Endothelial cell of umbilical vein (primary cell): Measurements from ENCODE around the gene CCDC197. TPM values are rescaled to one million over a fixed set of nuclear protein-coding genes. Genes with fewer than 3 reads are reported as not detected.

Experiments used
- BruUV-seq: library from RNA; stranded (reverse); fragments of 400-500 nt; replicated peaks from 2 replicates; lab custom pipeline; 2021; lab: Mats Ljungman, UMichigan
- CTCF ChIA-PET: fragments of 300-600, 350-600 bp; sonication (Branson Sonifier 250); formaldehyde crosslinking; loops from one replicate; lab custom pipeline; 2021; ENCODE audit warnings: antibody characterized with exemption, inconsistent platforms; lab: Charles Lee
- POLR2A ChIA-PET: fragments of 300-600, 350-600 bp; sonication (Branson Sonifier 250); formaldehyde crosslinking; loops from one replicate; lab custom pipeline; 2021; ENCODE audit warnings: antibody characterized with exemption, inconsistent platforms; lab: Charles Lee
- DNase-seq: peaks from one replicate; pipeline ENCODE4 v3.0.0-alpha.2; 2011; ENCODE audit warnings: low read depth, low spot score
- FAIRE-seq: peaks from 2 replicates; lab custom pipeline; 2011; peaks lifted over from hg19 to GRCh38; lab: Jason Lieb, UNC
- H2AFZ ChIP-seq: 2 replicates; pipeline ENCODE4 v1.6.0; 2012; ENCODE audit warnings: low read depth, low read length, control low read depth, inconsistent platforms
- H3K27ac ChIP-seq: 2 replicates; pipeline ENCODE4 v1.5.1; 2011; ENCODE audit warnings: low read depth, mild to moderate bottlenecking, control low read depth, low read length, moderate library complexity; ENCODE audit not compliant: insufficient read depth
- H3K27me3 ChIP-seq, 2 experiments: 2 replicates each; pipeline versions ENCODE4 v1.6.0 to v1.6.1; 2011; ENCODE audit warnings: low read length in 2 of 2, mixed read lengths in 1 of 2; ENCODE audit not compliant: control insufficient read depth in 2 of 2, insufficient read depth in 2 of 2
- H3K36me3 ChIP-seq, 2 experiments: 2 replicates in 1 of 2; 3 replicates in 1 of 2; pipeline ENCODE4 v1.5.1; 2011; ENCODE audit warnings: low read length in 2 of 2, mild to moderate bottlenecking in 1 of 2, moderate library complexity in 1 of 2; ENCODE audit not compliant: control insufficient read depth in 2 of 2, insufficient read depth in 2 of 2; ENCODE audit errors: extremely low read depth in 1 of 2
- H3K4me1 ChIP-seq: 3 replicates; pipeline ENCODE4 v1.5.1; 2011; ENCODE audit warnings: mild to moderate bottlenecking, low read length; ENCODE audit not compliant: control insufficient read depth, insufficient read depth; ENCODE audit errors: extremely low read depth
- H3K4me2 ChIP-seq: 2 replicates; pipeline ENCODE4 v1.6.1; 2011; ENCODE audit warnings: low read length, control low read depth, mixed read lengths; ENCODE audit not compliant: insufficient read depth
- H3K4me3 ChIP-seq, 3 experiments: fragments of 200-600 bp in 1 of 3; sonication (generic), shearing (Covaris generic) in 1 of 3; replicated peaks in 1 of 3; 2 replicates each; pipeline ENCODE4 v1.5.1; 2011 to 2016; ENCODE audit warnings: control low read depth in 3 of 3, low read length in 3 of 3, mild to moderate bottlenecking in 2 of 3, inconsistent platforms in 1 of 3, low read depth in 1 of 3, moderate library complexity in 1 of 3; ENCODE audit not compliant: insufficient read depth in 1 of 3
- H3K79me2 ChIP-seq: 2 replicates; pipeline ENCODE4 v1.6.0; 2012; ENCODE audit warnings: low read length, inconsistent platforms; ENCODE audit not compliant: control insufficient read depth, insufficient read depth
- H3K9ac ChIP-seq: replicated peaks from 2 replicates; pipeline ENCODE3; 2011; ENCODE audit warnings: low read length, control low read depth; ENCODE audit not compliant: insufficient read depth; ENCODE audit errors: extremely low read depth
- H3K9me1 ChIP-seq: replicated peaks from 3 replicates; pipeline ENCODE4 v1.6.0; 2011; ENCODE audit warnings: mild to moderate bottlenecking, low read length; ENCODE audit not compliant: control insufficient read depth, insufficient read depth; ENCODE audit errors: extremely low read depth
- H3K9me3 ChIP-seq: replicated peaks from 2 replicates; pipeline ENCODE4 v1.5.1; 2012; ENCODE audit warnings: low read length, inconsistent platforms; ENCODE audit not compliant: control insufficient read depth, insufficient read depth
- H4K20me1 ChIP-seq: replicated peaks from 2 replicates; pipeline ENCODE3; 2011; ENCODE audit warnings: mild to moderate bottlenecking, low read length; ENCODE audit not compliant: control insufficient read depth, insufficient read depth; ENCODE audit errors: extremely low read depth
- EZH2 ChIP-seq: IDR thresholded peaks from 2 replicates; pipeline ENCODE4 v1.6.1; 2012; ENCODE audit warnings: borderline replicate concordance, low read depth, mild to moderate bottlenecking, moderate library complexity, low read length, inconsistent platforms; ENCODE audit not compliant: severe bottlenecking
- FOS ChIP-seq: IDR thresholded peaks from 2 replicates; pipeline ENCODE4 v1.6.1; 2011; ENCODE audit warnings: mild to moderate bottlenecking, low read length, moderate library complexity, borderline replicate concordance; ENCODE audit not compliant: insufficient read depth
- GATA2 ChIP-seq: IDR thresholded peaks from 2 replicates; pipeline ENCODE4 v1.7.0; 2011; ENCODE audit warnings: low read depth, mild to moderate bottlenecking, moderate library complexity, mixed read lengths, low read length; ENCODE audit not compliant: insufficient read length, insufficient read depth
- JUN ChIP-seq: IDR thresholded peaks from 2 replicates; pipeline ENCODE4 v1.6.1; 2011; ENCODE audit warnings: borderline replicate concordance, low read depth; ENCODE audit not compliant: insufficient read length, insufficient read depth
- MYC ChIP-seq: IDR thresholded peaks from one replicate; pipeline ENCODE4 v1.6.1; 2011; ENCODE audit warnings: mild to moderate bottlenecking, low read depth, low read length
- POLR2A ChIP-seq: IDR thresholded peaks from 2 replicates; pipeline ENCODE4 v1.6.1; 2012; ENCODE audit warnings: low read depth, mild to moderate bottlenecking, control low read depth, low read length
- POLR2AphosphoS5 ChIP-seq: IDR thresholded peaks from 2 replicates; pipeline ENCODE4 v1.6.1; 2012; ENCODE audit warnings: low read depth, mild to moderate bottlenecking, control low read depth, low read length, moderate library complexity; ENCODE audit not compliant: insufficient read depth
- dilution Hi-C: fragments of 300-500 bp; cut with MboI; formaldehyde crosslinking; loops from one replicate; pipeline ENCODE4 v1.15.0; 2019; ENCODE audit warnings: low sequenced_read_pairs; ENCODE audit not compliant: extremely low pct_ligation_motif_present
- intact Hi-C: fragments of 100-400 bp; cut with micrococcal nuclease; formaldehyde crosslinking; loops from one replicate; pipeline ENCODE4 v1.10.0; 2022
- polyA plus RNA-seq, 4 experiments: library from polyadenylated mRNA; depleted of rRNA in 3 of 4; stranded (reverse) in 3 of 4; unstranded in 1 of 4; fragments of >200 nt; gene quantifications; 2 replicates each; pipeline versions ENCODE4 v1.2.1 to v1.2.3, GENCODE V29; 2011 to 2012; ENCODE audit warnings: missing spikeins in 1 of 4
- total RNA-seq: library from RNA; stranded (reverse); gene quantifications from 2 replicates; pipeline ENCODE4 v1.2.3, GENCODE V29; 2021
- TF ChIP-seq, protein P1 (sequence below): IDR thresholded peaks from 2 replicates; pipeline ENCODE4 v1.6.1; 2011; ENCODE audit not compliant: insufficient read depth, insufficient read length
- TF ChIP-seq, protein P2 (sequence below), 2 donors: IDR thresholded peaks; 1 replicate in 1 of 2; 2 replicates in 1 of 2; pipeline ENCODE4 v1.5.1; 2011; ENCODE audit warnings: low read length in 2 of 2, mild to moderate bottlenecking in 2 of 2, moderate library complexity in 2 of 2, control low read depth in 1 of 2, inconsistent platforms in 1 of 2, low read depth in 1 of 2; ENCODE audit not compliant: insufficient read depth in 1 of 2; ENCODE audit errors: extremely low read depth in 1 of 2

CCDC197 gene
- total and polyA plus RNA-seq, 2 donors (not counting 3 experiments of a cell fraction or from before 2014, with no cell fraction given) = not detected

DNA sequence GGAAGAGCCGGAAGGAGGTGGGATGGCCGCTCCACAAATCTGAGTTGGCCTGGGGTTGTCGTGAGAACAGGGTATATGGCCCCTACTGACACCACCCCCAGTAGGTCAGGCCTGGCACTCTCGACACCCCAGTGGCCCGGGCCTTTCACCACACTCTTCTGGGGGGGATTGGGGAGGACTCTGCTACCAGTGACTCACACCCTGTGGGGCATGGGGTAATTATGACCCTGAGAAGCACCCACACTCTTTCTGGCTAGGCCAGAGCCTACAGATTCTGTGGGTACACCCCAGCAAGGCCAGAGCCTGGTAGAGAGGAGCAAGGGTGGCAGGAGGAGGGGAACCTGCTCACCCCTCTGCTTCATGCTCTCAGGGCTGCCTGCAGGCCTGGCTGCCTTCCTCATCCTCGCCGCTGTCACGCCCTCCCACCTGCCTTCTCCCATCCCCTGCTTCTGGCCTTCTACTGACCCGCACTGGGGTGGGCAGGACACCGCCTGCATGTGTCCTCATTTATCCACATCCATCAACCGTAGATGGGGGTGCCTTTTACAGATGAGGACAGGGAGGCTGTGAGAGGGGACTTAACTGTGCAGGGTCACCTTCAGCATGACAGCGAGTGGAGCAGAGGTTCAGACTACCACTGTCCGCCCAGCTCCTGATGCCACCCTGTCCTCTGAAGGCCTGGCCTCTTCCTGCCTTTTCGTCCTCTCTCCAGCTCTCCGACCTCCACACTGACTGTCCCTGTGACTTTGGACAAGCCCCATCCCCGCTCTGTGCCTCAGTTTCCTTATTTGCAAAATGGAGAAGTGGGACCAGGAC is 39.1 kb upstream of the CCDC197 start:
- dilution Hi-C loops (no loop called here), intact Hi-C loops (no loop called here)
- Histone ChIP-seq H3K4me1 (no peaks in the 10 kb centered on the region), H3K27me3 (no peaks in the 10 kb centered on the region), H3K79me2 (no peaks in the 10 kb centered on the region), H3K36me3 (no peaks in the 10 kb centered on the region), H3K27ac (no peak overlapping the region), H3K9me3 (no peaks in the 10 kb centered on the region), H3K4me3 (no peak overlapping the region), H4K20me1 (no peaks in the 10 kb centered on the region), H3K9me1 (no peaks in the 10 kb centered on the region), H3K9ac (no peak overlapping the region), H3K4me2 (no peak overlapping the region), H2AFZ (no peak overlapping the region)
- no TSS peak for BruUV-seq
- DNase-seq (no peak), FAIRE-seq (no peak)
- no peak for TF ChIP-seq POLR2A
- TF ChIP-seq, protein P1, sequence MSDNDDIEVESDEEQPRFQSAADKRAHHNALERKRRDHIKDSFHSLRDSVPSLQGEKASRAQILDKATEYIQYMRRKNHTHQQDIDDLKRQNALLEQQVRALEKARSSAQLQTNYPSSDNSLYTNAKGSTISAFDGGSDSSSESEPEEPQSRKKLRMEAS = no peak
- no peak for TF ChIP-seq POLR2AphosphoS5
- no peak for TF ChIP-seq EZH2
- no peak for TF ChIP-seq JUN
- TF ChIP-seq, protein P2, sequence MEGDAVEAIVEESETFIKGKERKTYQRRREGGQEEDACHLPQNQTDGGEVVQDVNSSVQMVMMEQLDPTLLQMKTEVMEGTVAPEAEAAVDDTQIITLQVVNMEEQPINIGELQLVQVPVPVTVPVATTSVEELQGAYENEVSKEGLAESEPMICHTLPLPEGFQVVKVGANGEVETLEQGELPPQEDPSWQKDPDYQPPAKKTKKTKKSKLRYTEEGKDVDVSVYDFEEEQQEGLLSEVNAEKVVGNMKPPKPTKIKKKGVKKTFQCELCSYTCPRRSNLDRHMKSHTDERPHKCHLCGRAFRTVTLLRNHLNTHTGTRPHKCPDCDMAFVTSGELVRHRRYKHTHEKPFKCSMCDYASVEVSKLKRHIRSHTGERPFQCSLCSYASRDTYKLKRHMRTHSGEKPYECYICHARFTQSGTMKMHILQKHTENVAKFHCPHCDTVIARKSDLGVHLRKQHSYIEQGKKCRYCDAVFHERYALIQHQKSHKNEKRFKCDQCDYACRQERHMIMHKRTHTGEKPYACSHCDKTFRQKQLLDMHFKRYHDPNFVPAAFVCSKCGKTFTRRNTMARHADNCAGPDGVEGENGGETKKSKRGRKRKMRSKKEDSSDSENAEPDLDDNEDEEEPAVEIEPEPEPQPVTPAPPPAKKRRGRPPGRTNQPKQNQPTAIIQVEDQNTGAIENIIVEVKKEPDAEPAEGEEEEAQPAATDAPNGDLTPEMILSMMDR (IDR thresholded peaks at IDR 0.05; ENCODE audit: extremely low read depth in 1 of 2, insufficient read depth in 1 of 2, low read depth in 1 of 2, low read length in 2 of 2) = no peak
- TF ChIP-seq MYC = no peak
- TF ChIP-seq GATA2 = no peak
- no peak for TF ChIP-seq FOS
- POLR2A ChIA-PET = no interaction called here
- CTCF ChIA-PET = interaction anchor here (7.1 kb wide), 1 partner anchor 18 kb away, joined by 60 read pairs; no protein-coding TSS in a partner anchor
